Esophagus squamous epithelium (tissue), 4 donors: ENCODE measurements around the gene QDPR.

ENCODE experiments used
- CTCF ChIP-seq, 6 experiments: fragments of 450-650 bp in 4 of 6; fragments of 200-600 bp in 2 of 6; sonication (generic) in 2 of 6; IDR thresholded peaks; one replicate each; pipeline ENCODE4 v1.5.1; 2016 to 2019; ENCODE audit warnings: antibody characterized with exemption in 6 of 6, mild to moderate bottlenecking in 4 of 6, moderate library complexity in 4 of 6
- POLR2A ChIP-seq, 4 donors: fragments of 450-650 bp; IDR thresholded peaks; one replicate each; pipeline ENCODE4 v1.6.1; 2017; ENCODE audit warnings: antibody characterized with exemption in 4 of 4, mild to moderate bottlenecking in 4 of 4, moderate library complexity in 3 of 4

GRCh38 chr4:17517664-17518063 is 5.8 kb upstream of the QDPR start:
- TF ChIP-seq POLR2A (IDR thresholded peaks at IDR 0.05), result no peak
- TF ChIP-seq CTCF (IDR thresholded peaks at IDR 0.05), result no peak
